Lung (tissue), 12 donors: Measurements from ENCODE around the gene KNDC1. TPM values are rescaled to one million over a fixed set of nuclear protein-coding genes. Genes with fewer than 3 reads are reported as not detected.
"Not testable (repeated sequence)": the region's sequence is repeated elsewhere in the genome, so short reads cannot be mapped to it uniquely, and the experiment has no call there.

Experiments
- ATAC-seq: fragments of 200-7000 bp; cut with Tn5 transposase; one replicate; pipeline ENCODE4 v1.9.1; 2020; ENCODE audit warnings: moderate number of reproducible peaks; ENCODE audit not compliant: insufficient read depth, low FRiP score
- DNase-seq, 3 donors: peaks; one replicate each; pipeline ENCODE4 v3.0.0-alpha.2; 2013 to 2017
- H3K27ac ChIP-seq, 2 donors: one replicate each; pipeline ENCODE4 v1.5.1; 2013; ENCODE audit warnings: mild to moderate bottlenecking in 2 of 2, moderate library complexity in 2 of 2, control low read depth in 1 of 2, inconsistent platforms in 1 of 2, low read depth in 1 of 2, low read length in 1 of 2
- H3K27me3 ChIP-seq, 3 donors: one replicate each; pipeline ENCODE4 v1.5.1; 2013; ENCODE audit warnings: low read length in 2 of 3; ENCODE audit not compliant: control insufficient read depth in 3 of 3, insufficient read depth in 3 of 3
- H3K36me3 ChIP-seq, 4 donors: one replicate each; pipeline ENCODE4 v1.5.1; 2013; ENCODE audit warnings: low read length in 4 of 4, mild to moderate bottlenecking in 1 of 4, moderate library complexity in 1 of 4; ENCODE audit not compliant: control insufficient read depth in 4 of 4, insufficient read depth in 4 of 4
- H3K4me1 ChIP-seq, 5 donors: one replicate each; pipeline ENCODE4 v1.5.1; 2013; ENCODE audit warnings: low read length in 5 of 5, mild to moderate bottlenecking in 2 of 5, moderate library complexity in 1 of 5; ENCODE audit not compliant: control insufficient read depth in 5 of 5, insufficient read depth in 5 of 5
- H3K4me3 ChIP-seq: one replicate; pipeline ENCODE4 v1.5.1; 2013; ENCODE audit warnings: mild to moderate bottlenecking, control low read depth, moderate library complexity
- H3K9ac ChIP-seq, 2 donors: one replicate each; pipeline ENCODE4 v1.5.1; 2013; ENCODE audit warnings: low read length in 2 of 2, control low read depth in 1 of 2; ENCODE audit not compliant: insufficient read depth in 1 of 2
- H3K9me3 ChIP-seq, 4 donors: one replicate each; pipeline ENCODE4 v1.5.1; 2013; ENCODE audit warnings: low read length in 3 of 4, mild to moderate bottlenecking in 1 of 4, moderate library complexity in 1 of 4; ENCODE audit not compliant: control insufficient read depth in 4 of 4, insufficient read depth in 3 of 4
- CTCF ChIP-seq: IDR thresholded peaks from 2 replicates; pipeline ENCODE4 v1.5.1; 2012; ENCODE audit warnings: mild to moderate bottlenecking; ENCODE audit errors: control extremely low read depth, extremely low read depth
- WGBS, 2 donors: extraction: QIAGEN DNeasy Blood & Tissue Kit; methylation state at CpG; one replicate each; pipeline ENCODE4 v1.1.7; 2013; 5-methylcytosine and 5-hydroxymethylcytosine counted together
- polyA plus RNA-seq, 2 donors: library from polyadenylated mRNA; stranded (reverse); fragments of 200-250 nt; gene quantifications; one replicate each; pipeline ENCODE4 v1.2.1, GENCODE V29; 2013
- total RNA-seq, 2 donors: library from RNA; depleted of rRNA in 1 of 2; stranded (reverse); fragments of >200 nt in 1 of 2; gene quantifications; one replicate each; pipeline ENCODE4 v1.2.1, GENCODE V29; 2014 to 2021
- donor health status: control.
- donor health status: control.
- donor health status: Bipolar disorder and iron deficiency.
- donor health status: healthy.
- donor health status: DM: yes; HTN: yes; CAD: no.

Gene KNDC1
- total and polyA plus RNA-seq, 4 donors, result 3.2 to 21.0 (median 6.7) TPM

- no peak overlapping the region for H3K9ac ChIP-seq
- no peak overlapping the region for H3K4me3 ChIP-seq
- DNase-seq (peak in 1 of 3 donors; percentile 6), ATAC-seq (no peak)
- H3K27me3 ChIP-seq, result peaks cover 0 to 8% (median 4%) of the 10 kb centered on the region in 3 donors
- H3K36me3 ChIP-seq, result no peaks in the 10 kb centered on the region
- no peaks in the 10 kb centered on the region for H3K9me3 ChIP-seq
- H3K27ac ChIP-seq, result no peak overlapping the region
- WGBS, 2 donors, result 93 to 94% methylated on average over 7 of the region's 7 CpGs
- no peaks in the 10 kb centered on the region for H3K4me1 ChIP-seq
- TF ChIP-seq CTCF, result no peak
These were observed 15.2 kb upstream of the KNDC1 start for GRCh38 chr10:133144771-133145170.

- no peak for TF ChIP-seq CTCF
- Histone ChIP-seq H3K9ac (no peak overlapping the region), H3K27ac (no peak overlapping the region), H3K4me3 (no peak overlapping the region), H3K4me1 (no peaks in the 10 kb centered on the region), H3K36me3 (no peaks in the 10 kb centered on the region), H3K27me3 (peaks cover 0 to 13% (median 3%) of the 10 kb centered on the region in 3 donors), H3K9me3 (no peaks in the 10 kb centered on the region)
- ATAC-seq (no peak), DNase-seq (no peak)
- 95 to 97% methylated on average over 8 of the region's 8 CpGs for WGBS, 2 donors
These were observed 9.8 kb upstream of the KNDC1 start for GRCh38 chr10:133150226-133150625.

GRCh38 chr10:133150656-133151055 lies 9.4 kb upstream of the KNDC1 start:
- Histone ChIP-seq H3K9me3 (no peaks in the 10 kb centered on the region), H3K4me3 (no peak overlapping the region), H3K9ac (no peak overlapping the region), H3K27me3 (peaks cover 0 to 13% (median 3%) of the 10 kb centered on the region in 3 donors), H3K36me3 (no peaks in the 10 kb centered on the region), H3K27ac (no peak overlapping the region), H3K4me1 (no peaks in the 10 kb centered on the region)
- no peak for TF ChIP-seq CTCF
- DNase-seq (no peak), ATAC-seq (no peak)
- WGBS, 2 donors, result 93 to 96% methylated on average over 12 of the region's 12 CpGs

GRCh38 chr10:133151071-133151470 lies 8.9 kb upstream of the KNDC1 start:
- H3K27me3 ChIP-seq, result peaks cover 0 to 13% (median 3%) of the 10 kb centered on the region in 3 donors
- DNase-seq, H3K9ac ChIP-seq, H3K27ac ChIP-seq, ATAC-seq, H3K9me3 ChIP-seq, H3K36me3 ChIP-seq, H3K4me3 ChIP-seq, H3K4me1 ChIP-seq: not testable (repeated sequence)
- WGBS, 2 donors, result 81 to 90% methylated on average over 3 of the region's 3 CpGs
